Heart left ventricle (tissue), 13 donors: Measurements from ENCODE around the gene ATP11B.
A peak's percentile ranks its signal among the peaks of the same experiment; 100 is the strongest.

Experiments
- POLR2A ChIP-seq, 2 donors: fragments of 450-650 bp; IDR thresholded peaks; one replicate each; pipeline ENCODE4 v1.6.1; 2017; ENCODE audit warnings: antibody characterized with exemption in 2 of 2, mild to moderate bottlenecking in 2 of 2, moderate library complexity in 2 of 2
- TF ChIP-seq, protein P1 (sequence below), 12 donors: fragments of 200-600 bp; sonication (generic) in 4 of 12; IDR thresholded peaks; one replicate each; pipeline versions ENCODE4 v1.5.0 to v1.8.0; 2018 to 2022; ENCODE audit warnings: antibody characterized with exemption in 12 of 12, mild to moderate bottlenecking in 5 of 12
- donor health status: ischemic (EF 13 %, LVEDD 7.1; RV severe dilation, severe dysfunction).
- donor health status: DM: no; HTN: yes; CAD: no.
- donor health status: DM: no; HTN: no; CAD: no.
- donor health status: ischemic (EF 25% LVEDD 6.9; RV normal size, moderate dysfunction).
- donor health status: ischemic (EF 25% LVEDD 5.7; RV mildly dilated, moderate dysfunction).
- donor health status: ischemic (EF 35%, LVEDD 5.7; RV mildly dilated, moderate dysfunction).
- donor health status: nonischemic (EF 11% LVEDD 7.7; RV severe dilation, severe dysfunction).
- donor health status: DM: yes; HTN: yes; CAD: no.
- donor health status: PGD.
- donor health status: ischemic (EF 29% LVEDD 5.4; RV normal size, mild dysfunction).
- donor health status: nonischemic (EF 23%, LVEDD 6.1; RV moderate dilation, normal function).

DNA sequence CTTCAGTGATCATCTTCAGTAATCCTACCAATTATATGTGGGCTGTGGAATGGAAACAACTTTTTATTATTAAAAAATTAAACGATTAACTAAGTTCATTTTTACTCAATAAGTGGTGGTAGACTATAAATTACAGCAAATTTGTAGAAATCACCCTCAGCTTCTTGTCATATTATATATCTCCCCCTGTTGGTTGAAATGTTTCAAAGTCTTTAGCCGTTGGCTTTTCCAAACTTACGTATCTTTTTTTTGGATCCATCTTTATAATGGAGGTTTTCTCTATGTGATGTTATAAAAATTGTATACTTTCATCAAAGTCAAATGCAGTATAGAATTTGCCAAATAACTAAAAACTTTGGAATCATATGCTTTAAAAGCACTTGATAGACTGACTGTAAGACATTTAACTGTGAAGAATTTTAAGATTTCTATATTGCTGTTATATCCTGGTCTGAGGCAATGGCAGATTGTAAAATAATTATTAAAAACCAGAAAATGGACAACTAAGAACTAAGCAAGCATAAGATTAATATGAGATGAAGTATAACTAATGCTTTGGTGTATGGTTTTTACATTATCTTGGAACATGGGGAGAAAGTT lies 44.7 kb downstream of the ATP11B start:
- TF ChIP-seq, protein P1, sequence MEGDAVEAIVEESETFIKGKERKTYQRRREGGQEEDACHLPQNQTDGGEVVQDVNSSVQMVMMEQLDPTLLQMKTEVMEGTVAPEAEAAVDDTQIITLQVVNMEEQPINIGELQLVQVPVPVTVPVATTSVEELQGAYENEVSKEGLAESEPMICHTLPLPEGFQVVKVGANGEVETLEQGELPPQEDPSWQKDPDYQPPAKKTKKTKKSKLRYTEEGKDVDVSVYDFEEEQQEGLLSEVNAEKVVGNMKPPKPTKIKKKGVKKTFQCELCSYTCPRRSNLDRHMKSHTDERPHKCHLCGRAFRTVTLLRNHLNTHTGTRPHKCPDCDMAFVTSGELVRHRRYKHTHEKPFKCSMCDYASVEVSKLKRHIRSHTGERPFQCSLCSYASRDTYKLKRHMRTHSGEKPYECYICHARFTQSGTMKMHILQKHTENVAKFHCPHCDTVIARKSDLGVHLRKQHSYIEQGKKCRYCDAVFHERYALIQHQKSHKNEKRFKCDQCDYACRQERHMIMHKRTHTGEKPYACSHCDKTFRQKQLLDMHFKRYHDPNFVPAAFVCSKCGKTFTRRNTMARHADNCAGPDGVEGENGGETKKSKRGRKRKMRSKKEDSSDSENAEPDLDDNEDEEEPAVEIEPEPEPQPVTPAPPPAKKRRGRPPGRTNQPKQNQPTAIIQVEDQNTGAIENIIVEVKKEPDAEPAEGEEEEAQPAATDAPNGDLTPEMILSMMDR (IDR thresholded peaks at IDR 0.05): peak in 10 of 12 donors; percentile 29 to 61 (median 50)
- TF ChIP-seq POLR2A (IDR thresholded peaks at IDR 0.05): no peak
